K562 (cell line): ENCODE results near the gene CHN1. TPM values are rescaled to one million over a fixed set of nuclear protein-coding genes. Genes with fewer than 3 reads are reported as not detected.

Experiments
- ATAC-seq: fragments of 200-7000 bp; cut with Tn5 transposase; 3 replicates; pipeline ENCODE4 v1.9.1; 2020; ENCODE audit warnings: moderate library complexity
- BruUV-seq: library from RNA; stranded (reverse); fragments of 400-500 nt; replicated peaks from 2 replicates; lab custom pipeline; 2021; lab: Mats Ljungman, UMichigan
- CTCF ChIA-PET: fragments of 300-600 bp; formaldehyde crosslinking; extraction: SDS; loops from one replicate; lab custom pipeline; 2021; ENCODE audit warnings: low intra/inter-chr PET ratio; lab: Yijun Ruan, JAX
- POLR2A ChIA-PET: fragments of 300-600, 350-650 bp; sonication (Branson Sonifier 250); formaldehyde crosslinking; extraction: SDS; loops from one replicate; lab custom pipeline; 2021; ENCODE audit warnings: antibody characterized with exemption, inconsistent platforms; lab: Yijun Ruan, JAX
- DNase-seq, 4 experiments: peaks; one replicate each; pipeline versions ENCODE4 v3.0.0 to v3.0.0-alpha.2; 2011 to 2018; ENCODE audit warnings: low spot score in 3 of 4, mixed read lengths in 3 of 4; ENCODE audit errors: extremely low read depth in 1 of 4
- FAIRE-seq: peaks from 2 replicates; lab custom pipeline; 2011; peaks lifted over from hg19 to GRCh38; lab: Jason Lieb, UNC
- H2AFZ ChIP-seq: 2 replicates; pipeline ENCODE4 v1.6.0; 2011; ENCODE audit warnings: low read depth, low read length, control low read depth, inconsistent platforms
- H3K27ac ChIP-seq: fragments of 200-600 bp; 3 replicates; pipeline ENCODE4 v1.8.0; 2011; ENCODE audit warnings: low read depth, mild to moderate bottlenecking, control low read depth, inconsistent platforms, low read length, moderate library complexity, mixed read lengths; ENCODE audit errors: extremely low read depth
- H3K27me3 ChIP-seq, 2 experiments: fragments of 300-600 bp in 1 of 2; 2 replicates in 1 of 2; 3 replicates in 1 of 2; pipeline versions ENCODE4 v1.6.0 to v1.8.0; 2011; ENCODE audit warnings: inconsistent platforms in 2 of 2, low read length in 2 of 2, mild to moderate bottlenecking in 1 of 2, mixed read lengths in 1 of 2, moderate library complexity in 1 of 2; ENCODE audit not compliant: control insufficient read depth in 2 of 2, insufficient read depth in 2 of 2
- H3K36me3 ChIP-seq: fragments of 300-600 bp; 3 replicates; pipeline ENCODE4 v1.8.0; 2011; ENCODE audit warnings: mild to moderate bottlenecking, low read length, inconsistent platforms; ENCODE audit not compliant: control insufficient read depth, insufficient read depth
- H3K4me1 ChIP-seq, 2 experiments: fragments of 200-600 bp in 1 of 2; replicated peaks in 1 of 2; 2 replicates in 1 of 2; 3 replicates in 1 of 2; pipeline versions ENCODE4 v1.5.1 to v1.8.0; 2011; ENCODE audit warnings: inconsistent platforms in 2 of 2, low read length in 2 of 2, mild to moderate bottlenecking in 1 of 2, mixed read lengths in 1 of 2, moderate library complexity in 1 of 2; ENCODE audit not compliant: control insufficient read depth in 2 of 2, insufficient read depth in 2 of 2
- H3K4me2 ChIP-seq: 2 replicates; pipeline ENCODE4 v1.6.1; 2011; ENCODE audit warnings: low read length, control low read depth, inconsistent platforms, mixed read lengths; ENCODE audit not compliant: insufficient read depth
- H3K4me3 ChIP-seq: fragments of 200-600 bp; sonication (generic), shearing (Covaris generic); 2 replicates; pipeline ENCODE4 v1.5.1; 2016; ENCODE audit warnings: control low read depth, inconsistent platforms
- H3K79me2 ChIP-seq: fragments of 200-600 bp; 3 replicates; pipeline ENCODE4 v1.8.0; 2011; ENCODE audit warnings: low read length, inconsistent platforms; ENCODE audit not compliant: control insufficient read depth, insufficient read depth
- H3K9ac ChIP-seq, 2 experiments: 2 replicates each; pipeline versions ENCODE4 v1.6.0 to v1.6.1; 2011; ENCODE audit warnings: low read depth in 2 of 2, low read length in 2 of 2, control low read depth in 1 of 2, inconsistent platforms in 1 of 2, mild to moderate bottlenecking in 1 of 2, mixed read lengths in 1 of 2; ENCODE audit not compliant: insufficient read depth in 1 of 2
- H3K9me1 ChIP-seq: one replicate; pipeline ENCODE4 v1.6.0; 2011; ENCODE audit warnings: inconsistent platforms, mild to moderate bottlenecking, low read length, moderate library complexity; ENCODE audit not compliant: control insufficient read depth, insufficient read depth
- H3K9me3 ChIP-seq: replicated peaks from 2 replicates; pipeline ENCODE4 v1.5.1; 2011; ENCODE audit warnings: low read depth, low read length, inconsistent platforms; ENCODE audit not compliant: control insufficient read depth, insufficient read depth
- H4K20me1 ChIP-seq: replicated peaks from 2 replicates; pipeline ENCODE4 v1.6.1; 2011; ENCODE audit warnings: low read length, inconsistent platforms, mixed read lengths; ENCODE audit not compliant: control insufficient read depth, insufficient read depth
- ZBTB9 ChIP-seq: fragments of 450-650 bp; formaldehyde crosslinking; IDR thresholded peaks from 2 replicates; pipeline ENCODE4 v1.4.0; 2020; ENCODE audit warnings: mild to moderate bottlenecking, moderate library complexity
- ZNF324 ChIP-seq: fragments of 250-450 bp; sonication (Bioruptor Pico); IDR thresholded peaks from 2 replicates; pipeline ENCODE4 v1.4.0; 2020; ENCODE audit warnings: mild to moderate bottlenecking
- WGBS: fragments of 100-300 bp; shearing (Covaris generic); methylation state at CpG from one replicate; pipeline ENCODE4 v1.1.6; 2016; ENCODE audit warnings: low coverage, mixed read lengths; ENCODE audit not compliant: insufficient coverage; ENCODE audit errors: missing lambda C conversion rate; 5-methylcytosine and 5-hydroxymethylcytosine counted together
- in situ Hi-C: fragments of 300-500 bp; cut with MboI; formaldehyde crosslinking; loops from 4 replicates; pipeline ENCODE4 v1.15.0; 2018; ENCODE audit warnings: inconsistent platforms, mixed read lengths
- intact Hi-C: fragments of 100-400 bp; cut with micrococcal nuclease; formaldehyde crosslinking; loops from 2 replicates; pipeline ENCODE4 v1.14.2; 2022
- polyA plus RNA-seq, 8 experiments: library from polyadenylated mRNA; depleted of rRNA in 4 of 8; stranded (reverse) in 5 of 8; unstranded in 3 of 8; fragments of >200 nt; fragmentation: Nextera tagmentation in 2 of 8; fragmentation: Illumina TruSeq in 1 of 8; extraction: Ambion mirVana in 2 of 8; extraction: Trizol in 1 of 8; gene quantifications; 2 replicates each; pipeline versions ENCODE4 v1.2.1 to v1.2.3, GENCODE V29; 2011 to 2014; ENCODE audit warnings: inconsistent platforms in 1 of 8, missing spikeins in 1 of 8
- total RNA-seq, 7 experiments: library from RNA; depleted of rRNA in 6 of 7; stranded (reverse); fragments of >200 nt in 6 of 7; fragmentation: Illumina TruSeq in 2 of 7; extraction: Trizol in 2 of 7; gene quantifications; 2 replicates each; pipeline versions ENCODE4 v1.2.1 to v1.2.3, GENCODE V29; 2011 to 2021; ENCODE audit warnings: low replicate concordance in 1 of 7

The CHN1 gene
- total and polyA plus RNA-seq, 9 of the 15 experiments (the other 6 are each of a cell fraction or from before 2014, with no cell fraction given): 0.17 to 2.0 (median 0.87) TPM

GRCh38 chr2:175034716-175035115, 29.5 kb upstream of the CHN1 start:
- no TSS peak for BruUV-seq
- Histone ChIP-seq H3K36me3 (no peaks in the 10 kb centered on the region), H3K4me1 (no peaks in the 10 kb centered on the region; a peak in 1 of 5 replicates), H3K4me2 (no peak overlapping the region), H3K9me1 (no peaks in the 10 kb centered on the region), H3K79me2 (no peaks in the 10 kb centered on the region), H3K9ac (no peak overlapping the region), H3K4me3 (no peak overlapping the region), H4K20me1 (no peaks in the 10 kb centered on the region), H3K9me3 (no peaks in the 10 kb centered on the region), H3K27ac (no peak overlapping the region), H2AFZ (no peak overlapping the region), H3K27me3 (peaks cover 0 to 6% of the 10 kb centered on the region in 2 experiments; a peak in 2 of 5 replicates)
- FAIRE-seq: no peak
- whole genome bisulfite sequencing: 14% methylated on average over 3 of the region's 3 CpGs
- CTCF ChIA-PET: no interaction called here
- POLR2A ChIA-PET: interaction anchor here (0.5 kb wide), 1 partner anchor 368 kb away, joined by 3 read pairs; no protein-coding TSS in a partner anchor
- no peak for DNase-seq
- TF ChIP-seq ZBTB9 (CRISPR knock-in tag) (no peak), ZNF324 (no peak)
- intact Hi-C loops (loop anchor here (10.0 kb wide), 1 partner anchor 650 kb away; no protein-coding TSS in a partner anchor), in situ Hi-C loops (loop anchor here (25.0 kb wide), 1 partner anchor 1053 kb away; the partner anchor contains the start of genes EVX2, HOXD12 and HOXD13)
- ATAC-seq: no peak
